HTR-8/SVneo (cell line): ENCODE measurements around the gene PLEKHA8.
A peak's percentile ranks its signal among the peaks of the same experiment; 100 is the strongest.
"Not testable (repeated sequence)": the region's sequence is repeated elsewhere in the genome, so short reads cannot be mapped to it uniquely, and the experiment has no call there.

Experiments
- DNase-seq: peaks from one replicate; pipeline ENCODE4 v3.0.0; 2011; ENCODE audit warnings: low spot score, mixed read lengths; ENCODE audit not compliant: insufficient read length
- FAIRE-seq: peaks from 2 replicates; lab custom pipeline; 2011; peaks lifted over from hg19 to GRCh38; lab: Jason Lieb, UNC

PLEKHA8 gene

GRCh38 chr7:30057741-30058140 lies 29.5 kb downstream of the PLEKHA8 start:
- DNase-seq (no peak), FAIRE-seq (no peak)

GRCh38 chr7:30061786-30062185 lies 33.6 kb downstream of the PLEKHA8 start:
- not testable (repeated sequence) for FAIRE-seq
- DNase-seq = peak; percentile 15

GRCh38 chr7:30062587-30062986 lies 34.4 kb downstream of the PLEKHA8 start:
- no peak for FAIRE-seq
- peak; percentile 39 for DNase-seq

- FAIRE-seq (no peak), DNase-seq (no peak)
These were observed 37.5 kb downstream of the PLEKHA8 start for GRCh38 chr7:30065746-30066145.

GRCh38 chr7:30066687-30067086 lies 38.5 kb downstream of the PLEKHA8 start:
- no peak for FAIRE-seq
- DNase-seq = no peak

GRCh38 chr7:30068117-30068516 lies 39.9 kb downstream of the PLEKHA8 start:
- FAIRE-seq (no peak), DNase-seq (peak; percentile 20)

GRCh38 chr7:30069096-30069867 lies 41.1 kb downstream of the PLEKHA8 start:
- FAIRE-seq = no peak

GRCh38 chr7:30070052-30070451 lies 41.8 kb downstream of the PLEKHA8 start:
- FAIRE-seq (no peak), DNase-seq (no peak)

More at GRCh38 chr7:30069096-30069867, 41.1 kb downstream of the PLEKHA8 start:
- no peak for DNase-seq

GRCh38 chr7:30072735-30073134 lies 44.5 kb downstream of the PLEKHA8 start:
- DNase-seq (no peak), FAIRE-seq (no peak)

- no peak for FAIRE-seq
- DNase-seq = no peak
These were observed 46.3 kb downstream of the PLEKHA8 start for GRCh38 chr7:30074422-30075030.

GRCh38 chr7:30076411-30076810 lies 48.2 kb downstream of the PLEKHA8 start:
- DNase-seq (no peak), FAIRE-seq (no peak)

GRCh38 chr7:30078280-30078679 lies 50.1 kb downstream of the PLEKHA8 start:
- DNase-seq = no peak
- FAIRE-seq = no peak

GRCh38 chr7:30079880-30080279 lies 51.7 kb downstream of the PLEKHA8 start:
- no peak for DNase-seq
- no peak for FAIRE-seq

- no peak for DNase-seq
- FAIRE-seq = no peak
These were observed 52.6 kb downstream of the PLEKHA8 start for GRCh38 chr7:30080818-30081217.

- DNase-seq (no peak), FAIRE-seq (no peak)
These were observed 54.5 kb downstream of the PLEKHA8 start for GRCh38 chr7:30082686-30083085.

- no peak for DNase-seq
- FAIRE-seq = no peak
These were observed 55.1 kb downstream of the PLEKHA8 start for GRCh38 chr7:30083334-30083733.

- FAIRE-seq (no peak), DNase-seq (no peak)
These were observed 56.0 kb downstream of the PLEKHA8 start for GRCh38 chr7:30084212-30084611.

- FAIRE-seq (no peak), DNase-seq (no peak)
These were observed 58.3 kb downstream of the PLEKHA8 start for GRCh38 chr7:30086529-30086928.

- DNase-seq (no peak), FAIRE-seq (no peak)
These were observed 59.2 kb downstream of the PLEKHA8 start for GRCh38 chr7:30087371-30087770.

GRCh38 chr7:30088362-30088761 lies 60.1 kb downstream of the PLEKHA8 start:
- DNase-seq (no peak), FAIRE-seq (no peak)

GRCh38 chr7:30090111-30090510 lies 61.9 kb downstream of the PLEKHA8 start:
- no peak for DNase-seq
- no peak for FAIRE-seq

- DNase-seq (peak; percentile 38), FAIRE-seq (peak; percentile 13)
These were observed 63.3 kb downstream of the PLEKHA8 start for GRCh38 chr7:30091491-30091912.
